GM08714 (cell line): ENCODE measurements around the gene ZBTB1.
"Not testable (repeated sequence)": the region's sequence is repeated elsewhere in the genome, so short reads cannot be mapped to it uniquely, and the experiment has no call there.

Experiments
- H3K4me3 ChIP-seq: fragments of 200-500 bp; sonication (Bioruptor generic); 2 replicates; pipeline ENCODE4 v1.5.1; 2014; ENCODE audit warnings: mild to moderate bottlenecking, low read length, inconsistent platforms
- ZNF274 ChIP-seq: IDR thresholded peaks from 2 replicates; pipeline ENCODE4 v1.6.1; 2012; ENCODE audit warnings: mild to moderate bottlenecking, low read depth, low read length

The ZBTB1 gene

DNA sequence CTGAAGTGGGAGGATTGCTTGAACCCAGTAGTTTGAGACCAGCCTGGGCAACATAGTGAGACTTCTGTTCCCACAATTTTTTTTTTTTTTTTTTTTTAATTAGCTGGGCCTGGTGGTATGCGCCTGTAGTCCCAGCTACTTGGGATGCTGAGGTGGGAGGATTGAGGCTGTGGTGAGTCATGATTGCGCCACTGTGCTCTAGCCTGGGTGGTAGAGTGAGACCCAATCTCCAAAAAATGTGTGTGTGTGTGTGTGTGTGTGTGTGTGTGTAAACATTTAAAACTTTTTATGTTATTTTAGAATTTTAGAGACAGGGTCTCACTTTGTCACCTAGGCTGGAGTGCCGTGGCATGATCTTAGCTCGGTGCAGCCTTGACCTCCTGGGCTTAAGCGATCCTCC, 52.0 kb downstream of the ZBTB1 start:
- no peak overlapping the region for H3K4me3 ChIP-seq
- no peak for TF ChIP-seq ZNF274

DNA sequence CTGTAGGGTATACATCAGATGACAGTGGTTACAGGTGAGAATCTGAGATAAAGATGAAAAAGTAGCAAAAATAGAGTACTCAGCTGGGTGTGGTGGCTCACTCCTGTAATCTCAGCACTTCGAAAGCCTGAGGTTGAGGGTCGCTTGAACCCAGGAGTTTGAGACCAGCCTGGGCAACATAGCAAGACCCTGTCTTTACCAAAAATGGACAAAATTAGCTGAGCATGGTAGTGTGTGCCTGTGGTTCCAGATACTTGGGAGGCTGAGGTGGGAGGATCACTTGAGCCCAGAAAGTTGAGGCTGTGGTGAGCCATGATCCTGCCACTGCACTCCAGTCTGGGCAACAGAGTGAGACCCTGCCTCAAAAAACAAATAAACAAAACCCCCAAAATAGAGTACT, 53.6 kb downstream of the ZBTB1 start:
- not testable (repeated sequence) for H3K4me3 ChIP-seq

DNA sequence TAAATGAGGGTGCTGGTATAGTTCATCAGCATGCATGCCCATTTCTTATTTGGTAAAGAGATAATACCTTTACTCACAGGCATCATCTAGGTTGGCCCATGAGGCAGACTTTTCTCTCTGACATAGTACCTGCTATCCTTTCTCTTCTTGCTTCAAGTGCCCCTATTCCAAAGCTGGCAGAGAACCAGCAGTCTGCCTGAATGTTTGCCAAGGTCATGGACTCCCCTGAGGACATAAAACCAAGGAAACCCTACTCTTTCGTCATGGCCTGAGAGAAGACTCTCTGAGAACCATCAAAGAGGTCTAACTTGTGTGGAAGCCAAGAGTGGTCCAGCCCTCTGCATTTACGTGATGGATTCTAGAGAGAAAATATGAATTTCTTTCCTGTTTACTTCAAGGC, 57.1 kb downstream of the ZBTB1 start:
- no peak for TF ChIP-seq ZNF274
- no peak overlapping the region for H3K4me3 ChIP-seq

- no peak for TF ChIP-seq ZNF274
These were observed 57.9 kb downstream of the ZBTB1 start for GRCh38 chr14:64562436-64562835.

DNA sequence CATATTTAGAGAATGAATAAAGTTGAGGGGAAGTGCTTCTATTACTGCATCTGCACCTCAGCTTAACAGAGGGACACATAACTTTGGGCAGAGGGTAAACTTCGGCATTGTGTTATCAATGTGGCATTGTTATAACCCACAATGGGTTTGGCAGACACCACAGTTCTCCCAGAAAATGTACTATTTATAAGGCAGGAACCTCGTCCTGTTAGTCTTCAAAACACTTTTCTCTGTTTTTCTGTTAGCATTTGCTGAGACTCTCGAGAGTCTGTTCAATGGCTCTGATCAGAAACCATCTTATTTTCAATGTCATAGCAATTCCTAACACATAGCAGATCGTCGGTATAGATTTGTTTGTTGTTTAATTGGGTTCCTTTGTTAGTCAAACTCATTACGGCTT, 59.1 kb downstream of the ZBTB1 start:
- no peak overlapping the region for H3K4me3 ChIP-seq
- no peak for TF ChIP-seq ZNF274

More at GRCh38 chr14:64562436-64562835, 57.9 kb downstream of the ZBTB1 start:
- no peak overlapping the region for H3K4me3 ChIP-seq

- TF ChIP-seq ZNF274 = no peak
These were observed 62.1 kb downstream of the ZBTB1 start for GRCh38 chr14:64566651-64567122.

DNA sequence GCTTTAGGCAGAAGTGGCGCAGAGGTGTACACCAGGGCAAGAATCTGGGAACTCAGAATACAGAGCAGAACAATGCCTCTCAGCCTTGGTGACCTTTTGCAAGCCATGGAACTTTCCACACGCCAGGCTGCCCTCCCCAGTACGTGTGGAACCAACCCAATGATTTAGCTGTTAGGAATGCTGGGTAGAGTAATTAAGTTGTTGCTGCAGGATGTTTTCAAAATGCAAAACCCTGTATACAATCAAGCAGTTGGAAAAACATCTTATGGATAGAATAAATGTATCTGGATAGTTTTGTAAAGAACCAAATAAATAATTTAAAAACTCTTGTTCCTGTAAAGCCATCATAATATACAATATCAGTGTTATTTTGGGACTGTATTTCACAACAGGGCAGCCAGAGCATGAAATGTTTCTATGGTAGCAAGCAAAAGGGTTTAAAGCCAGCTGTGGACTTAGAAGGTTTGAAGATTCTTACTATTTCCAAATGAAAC, 64.6 kb downstream of the ZBTB1 start:
- no peak for TF ChIP-seq ZNF274
- H3K4me3 ChIP-seq = no peak overlapping the region

More at GRCh38 chr14:64566651-64567122, 62.1 kb downstream of the ZBTB1 start:
- no peak overlapping the region for H3K4me3 ChIP-seq

- not testable (repeated sequence) for H3K4me3 ChIP-seq
These were observed 65.1 kb downstream of the ZBTB1 start for GRCh38 chr14:64569646-64570045.

DNA sequence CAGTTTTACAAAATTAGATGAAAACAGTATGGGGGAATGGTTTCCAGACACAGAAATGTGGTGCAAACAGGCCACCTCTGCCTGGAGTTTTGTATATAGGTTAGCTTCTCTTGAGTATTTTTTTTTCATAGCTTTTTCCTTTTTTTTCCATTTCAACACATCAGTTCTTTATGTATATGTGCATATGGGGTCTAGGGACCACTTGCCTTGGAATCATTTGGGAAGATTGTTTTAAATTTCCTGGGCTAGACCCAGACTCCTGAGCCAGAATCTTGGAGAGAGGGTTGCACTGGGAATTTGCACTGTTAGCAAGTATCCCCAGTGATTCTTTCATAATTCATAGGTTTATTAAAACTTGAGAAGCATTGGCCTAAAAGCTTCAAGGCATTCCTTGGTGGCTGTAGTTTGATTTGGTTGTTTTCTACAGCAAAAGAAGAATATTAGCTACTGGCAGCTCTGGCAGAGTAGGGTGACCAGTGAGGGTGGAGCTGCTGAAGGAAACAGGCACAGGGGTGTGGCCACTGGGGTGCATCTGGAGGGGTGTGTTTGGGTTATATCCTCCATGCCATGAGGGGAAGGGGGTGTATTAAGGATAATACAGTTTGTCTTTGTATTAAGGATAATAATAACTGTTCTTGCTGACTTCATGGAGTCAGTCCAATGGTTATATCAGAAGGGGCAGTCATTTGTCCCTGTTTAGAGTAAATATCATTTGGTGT, 68.0 kb downstream of the ZBTB1 start:
- no peak overlapping the region for H3K4me3 ChIP-seq
- TF ChIP-seq ZNF274 = no peak

GRCh38 chr14:64573109-64573508, 68.5 kb downstream of the ZBTB1 start:
- no peak overlapping the region for H3K4me3 ChIP-seq
- no peak for TF ChIP-seq ZNF274
